SK-N-SH treated with all-trans-retinoic acid at 6 μM for 48 hours (cell line): ENCODE results near the gene B9D1.

ENCODE experiments used
- ATAC-seq: fragments of 200-7000 bp; cut with Tn5 transposase; 3 replicates; pipeline ENCODE4 v1.9.1; 2020; ENCODE audit warnings: mild to moderate bottlenecking, moderate library complexity
- ARNTL ChIP-seq: fragments of 450-650 bp; formaldehyde crosslinking; IDR thresholded peaks from 2 replicates; pipeline ENCODE4 v1.5.0; 2020; ENCODE audit warnings: low read depth, mild to moderate bottlenecking, moderate library complexity, borderline replicate concordance
- BACH2 ChIP-seq: fragments of 250-450 bp; sonication (Bioruptor Pico); IDR thresholded peaks from 2 replicates; pipeline ENCODE4 v1.9.0; 2021; ENCODE audit warnings: mild to moderate bottlenecking, borderline replicate concordance
- CSDC2 ChIP-seq: fragments of 250-450 bp; sonication (Bioruptor Pico); IDR thresholded peaks from 2 replicates; pipeline ENCODE4 v1.5.0; 2020; ENCODE audit warnings: mild to moderate bottlenecking, moderate library complexity
- GLIS3 ChIP-seq: fragments of 250-450 bp; sonication (Bioruptor Pico); IDR thresholded peaks from 2 replicates; pipeline ENCODE4 v1.5.0; 2020; ENCODE audit warnings: mild to moderate bottlenecking, moderate library complexity
- ISL1 ChIP-seq: fragments of 250-450 bp; sonication (Bioruptor Pico); IDR thresholded peaks from 2 replicates; pipeline ENCODE4 v2.1.2; 2022; ENCODE audit warnings: mild to moderate bottlenecking, moderate library complexity
- OSR1 ChIP-seq: fragments of 250-450 bp; sonication (Bioruptor Pico); IDR thresholded peaks from 2 replicates; pipeline ENCODE4 v1.8.0; 2022; ENCODE audit warnings: moderate library complexity, mild to moderate bottlenecking, inconsistent platforms
- PATZ1 ChIP-seq: fragments of 250-450 bp; sonication (Bioruptor Pico); IDR thresholded peaks from 2 replicates; pipeline ENCODE4 v1.8.0; 2020; ENCODE audit warnings: mild to moderate bottlenecking, moderate library complexity, borderline replicate concordance
- PPARA ChIP-seq: fragments of 250-450 bp; sonication (Bioruptor Pico); IDR thresholded peaks from 2 replicates; pipeline ENCODE4 v1.5.0; 2020; ENCODE audit warnings: mild to moderate bottlenecking, borderline replicate concordance
- RARB ChIP-seq: fragments of 250-450 bp; sonication (Bioruptor Pico); IDR thresholded peaks from 2 replicates; pipeline ENCODE4 v1.8.0; 2021; ENCODE audit warnings: mild to moderate bottlenecking, moderate library complexity
- SNAI2 ChIP-seq: fragments of 250-450 bp; sonication (Bioruptor Pico); IDR thresholded peaks from 2 replicates; pipeline ENCODE4 v1.5.0; 2020; ENCODE audit warnings: mild to moderate bottlenecking, moderate library complexity
- TCF4 ChIP-seq: fragments of 250-450 bp; sonication (Bioruptor Pico); IDR thresholded peaks from 2 replicates; pipeline ENCODE4 v1.8.0; 2021; ENCODE audit warnings: mild to moderate bottlenecking, moderate library complexity, borderline replicate concordance
- TOX ChIP-seq: fragments of 250-450 bp; sonication (Bioruptor Pico); IDR thresholded peaks from 2 replicates; pipeline ENCODE4 v1.8.0; 2021; ENCODE audit warnings: mild to moderate bottlenecking, moderate library complexity, borderline replicate concordance
- TSHZ2 ChIP-seq: fragments of 250-450 bp; sonication (Bioruptor Pico); IDR thresholded peaks from 2 replicates; pipeline ENCODE4 v1.5.0; 2020; ENCODE audit warnings: mild to moderate bottlenecking, moderate library complexity
- ZC3H10 ChIP-seq: fragments of 250-450 bp; sonication (Bioruptor Pico); IDR thresholded peaks from 2 replicates; pipeline ENCODE4 v1.5.1; 2021; ENCODE audit warnings: mild to moderate bottlenecking, moderate library complexity
- ZFP3 ChIP-seq: fragments of 250-450 bp; sonication (Bioruptor Pico); IDR thresholded peaks from 2 replicates; pipeline ENCODE4 v1.5.0; 2020; ENCODE audit warnings: mild to moderate bottlenecking, moderate library complexity
- ZFP30 ChIP-seq: fragments of 450-650 bp; formaldehyde crosslinking; IDR thresholded peaks from 2 replicates; pipeline ENCODE4 v1.5.0; 2022; ENCODE audit warnings: mild to moderate bottlenecking, moderate library complexity
- ZNF70 ChIP-seq: fragments of 450-650 bp; formaldehyde crosslinking; IDR thresholded peaks from 2 replicates; pipeline ENCODE4 v1.5.0; 2020; ENCODE audit warnings: mild to moderate bottlenecking, moderate library complexity
- ZNF8 ChIP-seq: fragments of 450-650 bp; formaldehyde crosslinking; IDR thresholded peaks from 2 replicates; pipeline ENCODE4 v1.5.0; 2020; ENCODE audit warnings: mild to moderate bottlenecking, moderate library complexity
- TF ChIP-seq, protein P1 (sequence below): fragments of 250-450 bp; sonication (Bioruptor Pico); IDR thresholded peaks from 2 replicates; pipeline ENCODE4 v1.5.1; 2020; ENCODE audit warnings: low read depth, mild to moderate bottlenecking, moderate library complexity
- TF ChIP-seq, protein P2 (sequence below): fragments of 250-450 bp; sonication (Bioruptor Pico); IDR thresholded peaks from 2 replicates; pipeline ENCODE4 v1.8.0; 2021; ENCODE audit warnings: low read depth, mild to moderate bottlenecking, moderate library complexity, borderline replicate concordance
- TF ChIP-seq, protein P3 (sequence below): fragments of 250-450 bp; sonication (Bioruptor Pico); IDR thresholded peaks from 2 replicates; pipeline ENCODE4 v1.5.1; 2021; ENCODE audit warnings: mild to moderate bottlenecking, moderate library complexity

B9D1 gene

DNA sequence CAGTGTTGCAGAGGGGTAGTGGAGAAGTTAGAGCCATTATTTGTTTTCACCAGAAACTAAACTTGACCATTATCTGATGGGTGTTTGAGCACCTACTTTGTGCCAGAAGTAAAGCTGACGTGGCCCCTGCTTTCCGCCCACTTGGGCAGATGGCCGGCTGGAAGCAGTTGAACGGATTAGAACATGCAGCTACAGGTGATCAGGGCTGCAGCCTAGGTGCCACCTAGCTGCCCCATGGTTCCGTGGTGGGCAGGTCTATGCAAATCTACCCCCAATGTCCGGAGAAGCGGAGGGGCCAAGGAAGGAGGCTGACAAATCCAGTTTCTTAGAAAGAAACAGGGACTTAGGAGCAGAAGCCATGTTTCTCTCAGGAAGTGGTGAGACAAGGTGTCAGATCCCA, 62.7 kb downstream of the B9D1 start:
- ATAC-seq, result no peak
- TF ChIP-seq SNAI2 (no peak), BACH2 (CRISPR knock-in tag) (no peak), RARB (CRISPR knock-in tag) (no peak), PPARA (no peak), ZC3H10 (CRISPR knock-in tag) (no peak), ZNF8 (CRISPR knock-in tag) (no peak), ZFP3 (no peak), TCF4 (CRISPR knock-in tag) (no peak), ARNTL (CRISPR knock-in tag) (no peak)

GRCh38 chr17:19299214-19299747, 63.2 kb downstream of the B9D1 start:
- ATAC-seq, result no peak
- TF ChIP-seq TSHZ2 (no peak), ZFP3 (no peak), ZFP30 (no peak), BACH2 (CRISPR knock-in tag) (no peak), ISL1 (CRISPR knock-in tag) (no peak), PATZ1 (CRISPR knock-in tag) (no peak), OSR1 (CRISPR knock-in tag) (no peak), ZC3H10 (CRISPR knock-in tag) (no peak), ZNF8 (CRISPR knock-in tag) (no peak), GLIS3 (CRISPR knock-in tag) (no peak), PPARA (no peak), RARB (CRISPR knock-in tag) (no peak)
- TF ChIP-seq, protein P1, sequence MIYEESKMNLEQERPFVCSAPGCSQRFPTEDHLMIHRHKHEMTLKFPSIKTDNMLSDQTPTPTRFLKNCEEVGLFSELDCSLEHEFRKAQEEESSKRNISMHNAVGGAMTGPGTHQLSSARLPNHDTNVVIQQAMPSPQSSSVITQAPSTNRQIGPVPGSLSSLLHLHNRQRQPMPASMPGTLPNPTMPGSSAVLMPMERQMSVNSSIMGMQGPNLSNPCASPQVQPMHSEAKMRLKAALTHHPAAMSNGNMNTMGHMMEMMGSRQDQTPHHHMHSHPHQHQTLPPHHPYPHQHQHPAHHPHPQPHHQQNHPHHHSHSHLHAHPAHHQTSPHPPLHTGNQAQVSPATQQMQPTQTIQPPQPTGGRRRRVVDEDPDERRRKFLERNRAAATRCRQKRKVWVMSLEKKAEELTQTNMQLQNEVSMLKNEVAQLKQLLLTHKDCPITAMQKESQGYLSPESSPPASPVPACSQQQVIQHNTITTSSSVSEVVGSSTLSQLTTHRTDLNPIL (CRISPR knock-in tag), result no peak
- TF ChIP-seq, protein P2, sequence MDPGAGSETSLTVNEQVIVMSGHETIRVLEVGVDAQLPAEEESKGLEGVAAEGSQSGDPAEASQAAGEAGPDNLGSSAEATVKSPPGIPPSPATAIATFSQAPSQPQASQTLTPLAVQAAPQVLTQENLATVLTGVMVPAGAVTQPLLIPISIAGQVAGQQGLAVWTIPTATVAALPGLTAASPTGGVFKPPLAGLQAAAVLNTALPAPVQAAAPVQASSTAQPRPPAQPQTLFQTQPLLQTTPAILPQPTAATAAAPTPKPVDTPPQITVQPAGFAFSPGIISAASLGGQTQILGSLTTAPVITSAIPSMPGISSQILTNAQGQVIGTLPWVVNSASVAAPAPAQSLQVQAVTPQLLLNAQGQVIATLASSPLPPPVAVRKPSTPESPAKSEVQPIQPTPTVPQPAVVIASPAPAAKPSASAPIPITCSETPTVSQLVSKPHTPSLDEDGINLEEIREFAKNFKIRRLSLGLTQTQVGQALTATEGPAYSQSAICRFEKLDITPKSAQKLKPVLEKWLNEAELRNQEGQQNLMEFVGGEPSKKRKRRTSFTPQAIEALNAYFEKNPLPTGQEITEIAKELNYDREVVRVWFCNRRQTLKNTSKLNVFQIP, result no peak

- ATAC-seq, result no peak
- TF ChIP-seq TSHZ2 (no peak), BACH2 (CRISPR knock-in tag) (no peak), SNAI2 (no peak), ZNF70 (CRISPR knock-in tag) (no peak), TOX (no peak), TCF4 (CRISPR knock-in tag) (no peak), GLIS3 (CRISPR knock-in tag) (no peak), PATZ1 (CRISPR knock-in tag) (no peak), CSDC2 (CRISPR knock-in tag) (no peak), ZNF8 (CRISPR knock-in tag) (no peak), ARNTL (CRISPR knock-in tag) (no peak), PPARA (no peak), RARB (CRISPR knock-in tag) (no peak)
- TF ChIP-seq, protein P3, sequence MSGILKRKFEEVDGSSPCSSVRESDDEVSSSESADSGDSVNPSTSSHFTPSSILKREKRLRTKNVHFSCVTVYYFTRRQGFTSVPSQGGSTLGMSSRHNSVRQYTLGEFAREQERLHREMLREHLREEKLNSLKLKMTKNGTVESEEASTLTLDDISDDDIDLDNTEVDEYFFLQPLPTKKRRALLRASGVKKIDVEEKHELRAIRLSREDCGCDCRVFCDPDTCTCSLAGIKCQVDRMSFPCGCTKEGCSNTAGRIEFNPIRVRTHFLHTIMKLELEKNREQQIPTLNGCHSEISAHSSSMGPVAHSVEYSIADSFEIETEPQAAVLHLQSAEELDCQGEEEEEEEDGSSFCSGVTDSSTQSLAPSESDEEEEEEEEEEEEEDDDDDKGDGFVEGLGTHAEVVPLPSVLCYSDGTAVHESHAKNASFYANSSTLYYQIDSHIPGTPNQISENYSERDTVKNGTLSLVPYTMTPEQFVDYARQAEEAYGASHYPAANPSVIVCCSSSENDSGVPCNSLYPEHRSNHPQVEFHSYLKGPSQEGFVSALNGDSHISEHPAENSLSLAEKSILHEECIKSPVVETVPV (CRISPR knock-in tag), result no peak
Observed at GRCh38 chr17:19298569-19299213, 63.8 kb downstream of the B9D1 start.
